HFFc6 (cell line): ENCODE results near the gene GNAS. TPM values are rescaled to one million over a fixed set of nuclear protein-coding genes. Genes with fewer than 3 reads are reported as not detected.
"Not testable (repeated sequence)": the region's sequence is repeated elsewhere in the genome, so short reads cannot be mapped to it uniquely, and the experiment has no call there.

ENCODE experiments used
- DNase-seq: peaks from one replicate; pipeline ENCODE4 v3.0.0-alpha.2; 2018
- H3K27ac Mint-ChIP-seq: 2 replicates; pipeline ENCODE4 v1.8.0; 2020; ENCODE audit warnings: mild to moderate bottlenecking, mixed read lengths
- H3K27me3 Mint-ChIP-seq: 2 replicates; pipeline ENCODE4 v1.8.0; 2021; ENCODE audit warnings: mild to moderate bottlenecking, moderate library complexity, mixed read lengths; ENCODE audit not compliant: insufficient read depth
- H3K36me3 Mint-ChIP-seq: 2 replicates; pipeline ENCODE4 v1.8.0; 2021; ENCODE audit warnings: low read depth, mixed read lengths
- H3K4me1 Mint-ChIP-seq: 2 replicates; pipeline ENCODE4 v1.8.0; 2020; ENCODE audit warnings: low read depth, mixed read lengths
- H3K4me3 Mint-ChIP-seq: 2 replicates; pipeline ENCODE4 v1.8.0; 2020; ENCODE audit warnings: mild to moderate bottlenecking, moderate library complexity, mixed read lengths
- H3K9me3 Mint-ChIP-seq: 2 replicates; pipeline ENCODE4 v1.8.0; 2020; ENCODE audit warnings: mild to moderate bottlenecking, mixed read lengths
- total RNA-seq, 6 experiments: library from RNA; stranded (reverse); fragmentation: NEBNext Ultra II Directional; extraction: Animal tissue kit (Norgen Biotek cat#: 25700); gene quantifications; 2 replicates in 1 of 6; 3 replicates in 5 of 6; pipeline ENCODE4 v1.2.3, GENCODE V29; 2021
- TF ChIP-seq, protein P1 (sequence below): fragments of 200-600 bp; sonication (generic); IDR thresholded peaks from 2 replicates; pipeline ENCODE4 v1.5.0; 2021; ENCODE audit warnings: antibody characterized with exemption, mild to moderate bottlenecking

Gene GNAS
- total RNA-seq, 6 experiments from 2014 or later: 820 to 1,032 (median 914) TPM

DNA sequence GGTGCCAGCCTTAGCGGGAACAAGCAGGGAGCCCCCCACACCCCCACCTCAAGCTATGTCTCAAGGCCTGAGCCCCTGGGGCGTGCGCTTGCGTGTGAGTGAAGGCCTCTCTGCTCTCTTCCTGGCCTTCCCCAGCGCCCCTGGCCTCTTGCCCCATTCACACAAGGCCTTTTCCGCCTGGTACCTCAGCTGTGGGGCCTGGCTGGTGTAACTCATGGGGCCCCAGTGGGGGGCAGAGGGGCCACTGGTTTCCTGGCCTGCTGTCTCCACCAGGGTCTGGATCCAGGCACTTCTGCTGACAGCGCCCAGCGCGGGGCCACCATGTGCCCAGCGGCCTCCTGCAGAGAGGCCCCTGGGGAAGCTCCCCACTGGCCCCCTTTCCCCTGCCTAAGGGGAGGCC is 36.5 kb upstream of the GNAS start:
- peaks cover 6% of the 10 kb centered on the region; the same call in 1 of the 2 replicates for H3K9me3 Mint-ChIP-seq
- H3K27ac Mint-ChIP-seq: no peak overlapping the region
- peaks cover 20% of the 10 kb centered on the region for H3K27me3 Mint-ChIP-seq
- TF ChIP-seq, protein P1, sequence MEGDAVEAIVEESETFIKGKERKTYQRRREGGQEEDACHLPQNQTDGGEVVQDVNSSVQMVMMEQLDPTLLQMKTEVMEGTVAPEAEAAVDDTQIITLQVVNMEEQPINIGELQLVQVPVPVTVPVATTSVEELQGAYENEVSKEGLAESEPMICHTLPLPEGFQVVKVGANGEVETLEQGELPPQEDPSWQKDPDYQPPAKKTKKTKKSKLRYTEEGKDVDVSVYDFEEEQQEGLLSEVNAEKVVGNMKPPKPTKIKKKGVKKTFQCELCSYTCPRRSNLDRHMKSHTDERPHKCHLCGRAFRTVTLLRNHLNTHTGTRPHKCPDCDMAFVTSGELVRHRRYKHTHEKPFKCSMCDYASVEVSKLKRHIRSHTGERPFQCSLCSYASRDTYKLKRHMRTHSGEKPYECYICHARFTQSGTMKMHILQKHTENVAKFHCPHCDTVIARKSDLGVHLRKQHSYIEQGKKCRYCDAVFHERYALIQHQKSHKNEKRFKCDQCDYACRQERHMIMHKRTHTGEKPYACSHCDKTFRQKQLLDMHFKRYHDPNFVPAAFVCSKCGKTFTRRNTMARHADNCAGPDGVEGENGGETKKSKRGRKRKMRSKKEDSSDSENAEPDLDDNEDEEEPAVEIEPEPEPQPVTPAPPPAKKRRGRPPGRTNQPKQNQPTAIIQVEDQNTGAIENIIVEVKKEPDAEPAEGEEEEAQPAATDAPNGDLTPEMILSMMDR: no peak
- H3K36me3 Mint-ChIP-seq: peaks cover 16% of the 10 kb centered on the region
- DNase-seq: no peak
- H3K4me3 Mint-ChIP-seq: no peak overlapping the region
- peaks cover 16% of the 10 kb centered on the region for H3K4me1 Mint-ChIP-seq

DNA sequence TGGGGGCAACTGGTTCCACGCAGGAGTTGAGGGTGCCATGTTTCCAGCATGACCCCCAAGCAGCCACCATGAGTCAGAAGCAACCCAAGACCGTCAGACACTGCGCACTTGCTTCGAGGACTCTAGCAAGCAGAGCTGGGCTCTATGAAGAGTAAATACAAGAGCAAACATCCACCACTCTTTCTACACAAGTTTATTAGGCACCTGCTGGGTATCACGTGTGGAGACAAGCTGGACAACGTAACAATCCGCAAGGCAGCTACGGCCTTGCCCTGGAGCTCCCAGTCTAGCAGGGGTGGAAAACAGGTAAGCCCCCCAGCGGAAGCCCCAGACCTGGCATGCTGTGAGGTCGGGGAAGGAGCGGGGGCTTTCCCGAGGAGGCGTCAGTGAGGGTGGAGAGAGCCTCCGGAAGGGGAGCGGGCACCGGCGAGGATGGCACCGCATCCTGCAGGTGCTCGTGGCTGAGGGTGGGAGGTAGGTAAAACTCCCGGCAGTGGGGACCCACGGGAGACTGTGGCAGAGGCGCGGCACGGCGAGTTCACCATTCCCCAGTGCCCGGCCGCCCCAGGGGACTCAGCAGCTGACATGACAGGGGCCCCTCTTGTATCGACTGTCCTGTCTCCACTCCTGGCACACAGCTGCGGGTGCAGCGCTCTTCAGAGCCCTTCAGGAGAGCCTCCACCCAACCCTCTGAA is 35.4 kb upstream of the GNAS start:
- Mint-ChIP-seq H3K36me3 (peaks cover 21% of the 10 kb centered on the region), H3K9me3 (peaks cover 6% of the 10 kb centered on the region; the same call in 1 of the 2 replicates), H3K27me3 (peaks cover 17% of the 10 kb centered on the region), H3K4me1 (peaks cover 16% of the 10 kb centered on the region), H3K27ac (no peak overlapping the region), H3K4me3 (no peak overlapping the region)
- TF ChIP-seq, protein P1: no peak
- no peak for DNase-seq

- Mint-ChIP-seq H3K36me3 (peaks cover 21% of the 10 kb centered on the region), H3K4me3 (no peak overlapping the region), H3K4me1 (peaks cover 16% of the 10 kb centered on the region), H3K9me3 (peaks cover 6% of the 10 kb centered on the region; the same call in 1 of the 2 replicates), H3K27me3 (peaks cover 17% of the 10 kb centered on the region), H3K27ac (no peak overlapping the region)
- DNase-seq: no peak
- TF ChIP-seq, protein P1: no peak
Measured at GRCh38 chr20:58817748-58818147, 34.8 kb upstream of the GNAS start.

DNA sequence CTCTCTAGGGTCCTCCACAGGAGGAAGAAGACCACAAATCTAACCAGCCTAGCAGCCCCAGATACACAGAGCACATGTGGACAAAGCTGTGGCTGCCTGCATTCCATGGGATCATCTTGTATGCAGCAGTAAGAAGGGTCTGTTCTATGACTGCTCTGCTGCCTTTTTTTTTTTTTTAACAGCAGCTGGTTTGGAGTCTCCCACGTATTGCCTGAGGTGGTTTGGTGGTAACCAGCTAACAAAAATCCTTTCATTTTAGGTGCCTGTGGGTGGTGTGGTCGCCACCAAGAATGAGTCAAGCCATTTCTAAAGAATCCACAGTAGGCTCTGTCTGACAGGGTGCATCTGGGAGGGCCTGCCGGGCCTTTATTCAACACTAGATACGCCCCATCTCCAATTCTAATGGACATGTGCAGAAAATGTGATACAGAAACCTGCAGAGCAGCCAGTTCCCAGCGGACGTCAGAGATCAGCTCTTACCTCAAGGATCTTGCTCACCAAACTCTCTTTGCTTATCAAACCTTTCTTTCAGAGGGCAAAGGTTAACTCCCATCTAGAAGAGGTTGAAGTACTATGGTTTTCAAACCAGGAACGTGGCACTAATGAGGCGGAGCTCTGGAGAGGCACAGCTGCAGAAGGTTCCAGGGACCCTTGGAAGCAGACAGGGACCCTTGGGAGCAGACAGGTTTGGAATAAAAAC is 33.8 kb upstream of the GNAS start:
- peak; percentile 97 for DNase-seq
- TF ChIP-seq, protein P1: no peak
- H3K36me3 Mint-ChIP-seq: peaks cover 21% of the 10 kb centered on the region
- peaks cover 16% of the 10 kb centered on the region for H3K4me1 Mint-ChIP-seq
- peaks cover 18% of the 10 kb centered on the region for H3K27me3 Mint-ChIP-seq
- H3K9me3 Mint-ChIP-seq: peaks cover 6% of the 10 kb centered on the region; the same call in 1 of the 2 replicates
- H3K27ac Mint-ChIP-seq: peak overlapping the region; percentile 67
- H3K4me3 Mint-ChIP-seq: peak overlapping the region; percentile 26

GRCh38 chr20:58819921-58820320 is 32.6 kb upstream of the GNAS start:
- TF ChIP-seq, protein P1: no peak
- H3K9me3 Mint-ChIP-seq: peaks cover 6% of the 10 kb centered on the region; the same call in 1 of the 2 replicates
- DNase-seq: no peak
- H3K36me3 Mint-ChIP-seq: peaks cover 21% of the 10 kb centered on the region
- peaks cover 16% of the 10 kb centered on the region for H3K4me1 Mint-ChIP-seq
- H3K4me3 Mint-ChIP-seq: no peak overlapping the region
- peaks cover 25% of the 10 kb centered on the region for H3K27me3 Mint-ChIP-seq
- no peak overlapping the region for H3K27ac Mint-ChIP-seq

- not testable (repeated sequence) for H3K27ac Mint-ChIP-seq, H3K9me3 Mint-ChIP-seq, H3K4me3 Mint-ChIP-seq, DNase-seq
- Mint-ChIP-seq H3K36me3 (peaks cover 21% of the 10 kb centered on the region), H3K27me3 (peaks cover 25% of the 10 kb centered on the region), H3K4me1 (peaks cover 16% of the 10 kb centered on the region)
Measured at GRCh38 chr20:58820515-58820914, 32.0 kb upstream of the GNAS start.
